OCI-LY1 (cell line): ENCODE measurements around the gene CSGALNACT2.

Experiments used
- H2AFZ ChIP-seq: fragments of 200-600 bp; sonication (generic), shearing (Covaris generic); 2 replicates; pipeline ENCODE4 v1.6.0; 2014; ENCODE audit warnings: antibody characterized with exemption, mild to moderate bottlenecking, low read length
- H3F3A ChIP-seq: fragments of 200-600 bp; sonication (generic), shearing (Covaris generic); 2 replicates; pipeline ENCODE4 v1.6.0; 2014; ENCODE audit warnings: mild to moderate bottlenecking, antibody characterized with exemption, low read length, moderate library complexity; ENCODE audit not compliant: insufficient read depth
- H3K27ac ChIP-seq: fragments of 200-600 bp; sonication (generic); 2 replicates; pipeline ENCODE4 v1.5.1; 2014; ENCODE audit warnings: low read length, mixed run types, mild to moderate bottlenecking, low read depth; ENCODE audit not compliant: poor library complexity, severe bottlenecking
- H3K27me3 ChIP-seq: fragments of 200-600 bp; sonication (generic); 2 replicates; pipeline ENCODE4 v1.6.0; 2014; ENCODE audit warnings: antibody characterized with exemption, mild to moderate bottlenecking, low read length, moderate library complexity; ENCODE audit not compliant: insufficient read depth
- H3K36me3 ChIP-seq: fragments of 200-600 bp; sonication (generic); 2 replicates; pipeline ENCODE4 v1.6.1; 2014; ENCODE audit warnings: mild to moderate bottlenecking, antibody characterized with exemption, low read length, moderate library complexity, mixed read lengths; ENCODE audit not compliant: insufficient read depth
- H3K4me1 ChIP-seq: fragments of 200-600 bp; sonication (generic); 2 replicates; pipeline ENCODE4 v1.5.1; 2014; ENCODE audit warnings: mild to moderate bottlenecking, low read length, moderate library complexity; ENCODE audit not compliant: insufficient read depth, severe bottlenecking
- H3K4me2 ChIP-seq: fragments of 200-600 bp; sonication (generic), shearing (Covaris generic); 2 replicates; pipeline ENCODE4 v1.6.1; 2014; ENCODE audit warnings: low read length
- H3K4me3 ChIP-seq: fragments of 200-600 bp; sonication (generic); 2 replicates; pipeline ENCODE4 v1.5.1; 2014; ENCODE audit warnings: low read length, low read depth, mild to moderate bottlenecking, mixed read lengths; ENCODE audit not compliant: poor library complexity, severe bottlenecking
- H3K79me2 ChIP-seq: fragments of 200-600 bp; shearing (Covaris generic); 2 replicates; pipeline ENCODE4 v1.6.1; 2016; ENCODE audit warnings: mixed run types, low read length, mixed read lengths; ENCODE audit not compliant: insufficient read depth
- H3K9ac ChIP-seq: fragments of 200-600 bp; sonication (generic), shearing (Covaris generic); 2 replicates; pipeline ENCODE4 v1.6.1; 2014; ENCODE audit warnings: mild to moderate bottlenecking, low read length, mixed read lengths
- H3K9me2 ChIP-seq: fragments of 200-600 bp; sonication (generic), shearing (Covaris generic); 2 replicates; pipeline ENCODE4 v1.6.1; 2014; ENCODE audit warnings: low read depth, mild to moderate bottlenecking, low read length, mixed read lengths
- H3K9me3 ChIP-seq: fragments of 200-600 bp; shearing (Covaris generic); 2 replicates; pipeline ENCODE4 v1.6.1; 2014; ENCODE audit warnings: low read length, mixed read lengths
- H4K20me1 ChIP-seq: fragments of 200-600 bp; sonication (generic), shearing (Covaris generic); 2 replicates; pipeline ENCODE4 v1.6.0; 2016; ENCODE audit warnings: mild to moderate bottlenecking, low read length; ENCODE audit not compliant: insufficient read depth
- EZH2 ChIP-seq: fragments of 200-600 bp; sonication (generic), shearing (Covaris generic); IDR thresholded peaks from 2 replicates; pipeline ENCODE4 v1.8.0; 2017; ENCODE audit warnings: borderline replicate concordance, mixed run types, mild to moderate bottlenecking, antibody characterized with exemption, low read length, moderate library complexity, mixed read lengths
- TF ChIP-seq, protein P1 (sequence below): fragments of 200-600 bp; sonication (generic), shearing (Covaris generic); IDR thresholded peaks from 2 replicates; pipeline ENCODE4 v1.5.1; 2017; ENCODE audit warnings: mild to moderate bottlenecking, antibody characterized with exemption, low read length, moderate library complexity, mixed read lengths

CSGALNACT2 gene

DNA sequence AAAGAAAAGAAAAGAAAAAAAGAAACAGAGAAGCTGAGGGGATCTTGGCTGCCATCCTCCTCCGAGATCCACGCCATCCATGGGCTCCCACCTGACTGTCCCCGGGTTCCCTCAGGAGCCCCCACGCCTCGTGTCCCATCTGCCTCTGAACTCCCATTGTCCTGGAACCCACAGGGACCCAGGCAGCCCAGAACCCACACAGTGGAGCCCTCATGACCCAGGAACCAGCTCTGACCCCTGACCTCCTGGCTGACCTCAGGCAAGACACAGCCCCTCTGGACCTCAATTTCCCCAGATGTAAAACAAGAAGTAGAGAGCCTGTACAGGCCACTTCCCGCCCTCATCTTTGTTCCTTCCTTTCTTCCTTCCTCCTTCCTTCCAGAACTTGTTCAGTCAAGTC is 88.2 kb downstream of the CSGALNACT2 start:
- Histone ChIP-seq H3K79me2 (no peaks in the 10 kb centered on the region), H4K20me1 (no peaks in the 10 kb centered on the region), H3K9ac (no peak overlapping the region), H3K4me1 (no peaks in the 10 kb centered on the region), H3K4me3 (no peak overlapping the region), H3K9me3 (no peaks in the 10 kb centered on the region), H3K27ac (no peak overlapping the region), H3K36me3 (no peaks in the 10 kb centered on the region), H3F3A (no peaks in the 10 kb centered on the region), H3K9me2 (no peaks in the 10 kb centered on the region), H2AFZ (no peak overlapping the region), H3K27me3 (no peaks in the 10 kb centered on the region), H3K4me2 (no peak overlapping the region)
- TF ChIP-seq EZH2, result no peak
- TF ChIP-seq, protein P1, sequence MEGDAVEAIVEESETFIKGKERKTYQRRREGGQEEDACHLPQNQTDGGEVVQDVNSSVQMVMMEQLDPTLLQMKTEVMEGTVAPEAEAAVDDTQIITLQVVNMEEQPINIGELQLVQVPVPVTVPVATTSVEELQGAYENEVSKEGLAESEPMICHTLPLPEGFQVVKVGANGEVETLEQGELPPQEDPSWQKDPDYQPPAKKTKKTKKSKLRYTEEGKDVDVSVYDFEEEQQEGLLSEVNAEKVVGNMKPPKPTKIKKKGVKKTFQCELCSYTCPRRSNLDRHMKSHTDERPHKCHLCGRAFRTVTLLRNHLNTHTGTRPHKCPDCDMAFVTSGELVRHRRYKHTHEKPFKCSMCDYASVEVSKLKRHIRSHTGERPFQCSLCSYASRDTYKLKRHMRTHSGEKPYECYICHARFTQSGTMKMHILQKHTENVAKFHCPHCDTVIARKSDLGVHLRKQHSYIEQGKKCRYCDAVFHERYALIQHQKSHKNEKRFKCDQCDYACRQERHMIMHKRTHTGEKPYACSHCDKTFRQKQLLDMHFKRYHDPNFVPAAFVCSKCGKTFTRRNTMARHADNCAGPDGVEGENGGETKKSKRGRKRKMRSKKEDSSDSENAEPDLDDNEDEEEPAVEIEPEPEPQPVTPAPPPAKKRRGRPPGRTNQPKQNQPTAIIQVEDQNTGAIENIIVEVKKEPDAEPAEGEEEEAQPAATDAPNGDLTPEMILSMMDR, result no peak

DNA sequence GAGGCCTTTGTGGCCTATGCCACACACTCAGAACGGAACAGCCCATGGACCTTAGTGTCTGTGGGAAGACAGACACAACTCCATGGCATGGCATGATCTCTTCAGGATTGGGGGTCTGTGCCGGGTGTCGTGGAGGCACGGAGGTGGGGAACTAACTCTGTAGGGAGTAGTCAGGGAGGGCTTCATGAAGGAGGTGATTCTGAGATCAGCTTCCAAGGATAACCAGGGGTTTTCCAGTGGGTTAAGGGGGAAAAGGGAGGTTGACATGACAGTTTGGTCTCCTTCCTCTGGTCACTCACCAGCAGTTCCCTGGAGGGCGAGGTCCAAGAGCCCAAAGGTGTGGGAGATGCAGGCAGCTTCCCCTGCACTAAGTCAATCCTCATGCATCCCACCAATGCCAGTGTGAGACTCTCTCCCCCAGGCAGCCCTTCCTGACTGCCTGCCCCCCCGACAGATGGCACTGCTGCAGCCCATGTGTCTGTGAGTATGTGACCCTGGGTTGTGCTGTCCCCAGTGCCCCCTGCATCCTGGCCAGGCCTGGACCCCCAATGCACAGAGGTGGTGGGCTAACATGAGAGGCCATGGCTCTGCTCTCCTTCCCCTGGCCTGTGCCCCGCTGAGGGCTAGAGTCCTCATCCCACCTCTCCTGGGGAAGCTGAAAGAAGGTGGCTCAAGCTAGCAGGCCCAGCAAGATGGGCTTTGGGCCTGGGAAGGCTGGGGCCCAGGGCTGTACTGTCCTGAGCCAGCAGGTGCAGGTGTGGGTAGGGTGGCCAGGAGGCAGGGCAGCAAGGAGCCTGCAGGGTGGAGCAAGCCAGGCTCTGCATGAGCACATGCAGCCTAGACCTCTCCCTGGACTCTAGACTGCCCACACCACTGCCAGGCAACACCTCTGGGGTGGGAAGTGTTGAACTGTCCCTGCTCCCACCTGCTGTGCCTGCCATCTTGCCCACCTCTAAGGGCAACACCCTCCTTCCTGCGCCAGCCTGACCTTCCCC is 88.9 kb downstream of the CSGALNACT2 start:
- no peaks in the 10 kb centered on the region for H3K4me1 ChIP-seq
- H3K9me2 ChIP-seq, result no peaks in the 10 kb centered on the region
- H2AFZ ChIP-seq, result no peak overlapping the region
- H4K20me1 ChIP-seq, result no peaks in the 10 kb centered on the region
- no peak overlapping the region for H3K27ac ChIP-seq
- H3K79me2 ChIP-seq, result no peaks in the 10 kb centered on the region
- no peaks in the 10 kb centered on the region for H3K36me3 ChIP-seq
- no peak overlapping the region for H3K9ac ChIP-seq
- H3K9me3 ChIP-seq, result no peaks in the 10 kb centered on the region
- H3K27me3 ChIP-seq, result no peaks in the 10 kb centered on the region
- TF ChIP-seq EZH2, result no peak
- TF ChIP-seq, protein P1, result no peak
- no peak overlapping the region for H3K4me2 ChIP-seq
- H3F3A ChIP-seq, result no peaks in the 10 kb centered on the region
- no peak overlapping the region for H3K4me3 ChIP-seq

DNA sequence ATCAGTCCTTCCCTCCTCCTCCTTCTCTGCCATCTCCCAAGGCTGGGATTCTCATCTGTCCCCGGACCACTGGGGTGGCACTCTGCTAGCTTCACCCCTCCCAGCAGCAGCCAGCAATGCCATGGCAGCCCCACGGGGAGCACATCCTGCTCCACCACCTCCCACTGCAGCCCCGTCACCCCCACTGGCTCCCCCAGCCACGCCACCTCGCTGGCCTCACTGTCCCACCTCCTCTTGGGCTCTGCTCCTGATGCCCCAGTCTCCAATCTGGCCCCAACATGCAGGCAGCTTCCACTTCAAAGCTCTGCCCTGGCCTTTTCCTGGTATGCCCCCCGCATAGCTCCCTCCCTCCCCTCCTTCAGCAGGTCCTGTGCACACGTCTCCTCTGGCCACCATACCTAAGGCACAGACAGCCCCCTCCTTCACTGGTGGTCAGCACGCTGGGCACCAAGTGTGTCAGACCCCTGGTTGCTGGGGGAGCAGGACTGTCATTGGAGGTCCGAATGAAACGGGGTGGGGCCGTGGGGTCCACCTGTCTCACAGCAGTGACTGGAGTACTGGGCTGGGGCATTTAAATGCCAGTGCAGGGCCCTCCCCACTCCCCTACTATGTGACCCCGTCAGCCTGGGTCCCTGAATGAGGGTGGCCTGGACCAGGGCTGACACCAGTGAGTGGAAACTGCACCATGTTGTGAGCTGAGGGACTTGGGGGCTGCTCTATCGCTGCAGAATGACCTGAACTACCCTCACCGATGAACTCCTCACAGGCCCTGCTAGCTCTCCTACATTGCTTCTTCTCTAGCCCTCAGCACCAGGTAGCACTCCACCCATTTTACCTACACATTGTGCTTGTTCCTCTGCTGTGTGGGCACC is 89.9 kb downstream of the CSGALNACT2 start:
- H3K4me3 ChIP-seq, result no peak overlapping the region
- no peak overlapping the region for H3K9ac ChIP-seq
- no peaks in the 10 kb centered on the region for H3K27me3 ChIP-seq
- H3K9me2 ChIP-seq, result no peaks in the 10 kb centered on the region
- no peaks in the 10 kb centered on the region for H3K4me1 ChIP-seq
- no peak overlapping the region for H3K27ac ChIP-seq
- no peak overlapping the region for H3K4me2 ChIP-seq
- no peak overlapping the region for H2AFZ ChIP-seq
- H3K36me3 ChIP-seq, result no peaks in the 10 kb centered on the region
- no peaks in the 10 kb centered on the region for H3F3A ChIP-seq
- H3K9me3 ChIP-seq, result no peaks in the 10 kb centered on the region
- no peaks in the 10 kb centered on the region for H4K20me1 ChIP-seq
- TF ChIP-seq EZH2, result no peak
- TF ChIP-seq, protein P1, result no peak
- H3K79me2 ChIP-seq, result no peaks in the 10 kb centered on the region
